ENCODE results near the gene PDE4D.
A peak's percentile ranks its signal among the peaks of the same experiment; 100 is the strongest.
"Not testable (repeated sequence)": the region's sequence is repeated elsewhere in the genome, so short reads cannot be mapped to it uniquely, and the experiment has no call there.

Gene PDE4D

GRCh38 chr5:59312223-59312622 is 581.3 kb downstream of the PDE4D start:
- no peak for DNase-seq

GRCh38 chr5:59308685-59309084 is 584.8 kb downstream of the PDE4D start:
- DNase-seq = not testable (repeated sequence)

- DNase-seq = not testable (repeated sequence)
Observed at GRCh38 chr5:59303289-59303716, 590.2 kb downstream of the PDE4D start.

GRCh38 chr5:59302509-59302908 is 591.0 kb downstream of the PDE4D start:
- not testable (repeated sequence) for DNase-seq

DNA sequence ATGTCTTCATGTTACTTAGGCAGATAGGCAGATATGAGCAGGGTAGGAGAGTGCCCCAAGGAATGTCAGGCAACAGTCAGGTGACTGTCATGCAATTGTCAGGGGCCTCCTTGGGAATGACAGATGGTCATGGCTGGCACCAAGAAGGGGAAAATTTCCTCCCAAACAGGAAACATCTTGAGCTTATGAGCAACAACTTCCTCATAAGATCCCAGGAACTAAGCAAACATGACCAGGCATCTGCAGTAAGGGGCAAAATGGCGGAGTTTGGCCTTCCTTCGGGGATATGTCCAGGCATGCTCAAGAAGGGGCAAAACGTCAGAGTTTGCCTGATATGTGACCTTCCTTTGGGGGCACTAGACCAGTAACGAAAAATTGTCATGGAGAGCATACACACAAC is 591.8 kb downstream of the PDE4D start:
- no peak for DNase-seq

DNA sequence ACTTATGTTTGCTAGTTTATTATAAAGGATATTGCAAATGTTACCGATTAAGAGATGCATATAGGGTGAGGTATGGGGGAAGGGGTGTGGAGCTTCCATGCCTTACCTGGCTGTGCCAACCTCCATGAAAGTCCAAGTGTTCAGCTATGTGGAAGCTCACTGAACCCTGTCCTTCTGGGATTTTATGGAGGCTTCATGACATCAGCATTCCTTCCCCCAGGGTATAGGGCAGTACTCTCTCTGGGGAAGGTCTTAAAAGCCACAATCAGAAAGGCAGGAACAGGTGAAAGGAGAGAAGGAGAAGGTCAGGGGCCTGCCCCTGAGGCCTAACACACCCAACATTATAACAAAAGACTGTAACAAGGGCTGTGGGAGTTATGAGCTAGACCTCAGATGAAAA is 592.6 kb downstream of the PDE4D start:
- DNase-seq = no peak

DNA sequence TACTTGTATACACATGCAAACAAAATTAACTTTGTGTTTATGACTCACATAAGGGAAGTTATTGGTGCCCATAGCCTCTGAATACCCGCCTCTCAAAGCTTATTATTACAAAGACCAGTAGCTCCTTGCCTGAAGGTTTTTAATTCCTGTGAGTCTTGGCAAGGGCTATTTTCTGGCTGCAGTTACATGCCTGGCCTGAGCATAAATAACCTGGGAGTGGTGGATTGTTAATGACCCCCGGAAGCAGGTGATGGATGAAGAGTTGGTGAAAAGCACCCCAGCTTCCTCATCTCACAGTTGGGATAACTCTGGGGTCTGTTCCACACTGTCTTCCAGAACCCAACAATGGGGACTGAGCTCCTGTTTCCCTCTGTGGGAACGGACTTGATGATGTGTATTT is 594.5 kb downstream of the PDE4D start:
- DNase-seq = no peak

DNA sequence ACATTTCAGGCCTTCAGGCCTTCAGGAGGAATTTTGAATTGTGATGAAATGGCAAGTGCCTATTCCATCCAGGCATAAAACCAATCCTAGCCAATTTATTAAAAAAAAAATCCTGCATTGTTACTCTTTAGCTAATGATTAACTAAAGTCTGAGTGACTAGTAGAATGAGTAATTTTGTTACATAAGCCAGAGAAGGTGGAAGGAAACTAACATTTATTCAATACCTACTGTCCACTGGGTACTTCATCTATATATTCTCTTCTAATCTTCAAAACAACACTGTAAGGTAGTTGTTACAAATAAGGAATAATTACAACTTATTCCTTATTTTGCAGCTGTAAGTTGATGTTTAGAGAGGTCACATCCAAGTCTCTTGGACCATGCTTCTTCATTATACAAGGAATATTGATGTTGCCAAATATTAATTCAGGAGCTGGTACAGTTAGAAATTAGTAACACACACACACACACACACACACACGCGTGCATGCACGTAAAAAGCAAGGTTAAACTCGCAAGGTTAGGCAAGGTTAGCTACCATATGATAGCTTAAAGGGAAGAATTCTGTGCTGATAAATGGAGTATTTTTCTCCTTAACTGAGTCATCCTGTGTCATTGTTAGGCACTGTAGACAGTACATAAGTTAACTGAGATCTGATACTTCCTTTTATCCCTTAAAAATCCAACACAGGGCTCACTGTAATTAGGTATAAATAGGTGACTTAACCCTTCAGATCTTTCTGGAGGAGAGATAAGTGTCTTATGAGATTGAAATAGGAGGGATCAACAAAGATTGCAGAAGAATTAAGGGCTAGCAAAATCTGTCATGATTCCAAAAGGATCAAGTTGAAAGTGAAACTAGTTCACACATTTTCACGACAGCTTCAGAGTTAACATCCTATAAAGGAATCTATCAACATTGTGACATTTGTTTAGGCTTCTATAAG is 596.9 kb downstream of the PDE4D start:
- DNase-seq = no peak

DNA sequence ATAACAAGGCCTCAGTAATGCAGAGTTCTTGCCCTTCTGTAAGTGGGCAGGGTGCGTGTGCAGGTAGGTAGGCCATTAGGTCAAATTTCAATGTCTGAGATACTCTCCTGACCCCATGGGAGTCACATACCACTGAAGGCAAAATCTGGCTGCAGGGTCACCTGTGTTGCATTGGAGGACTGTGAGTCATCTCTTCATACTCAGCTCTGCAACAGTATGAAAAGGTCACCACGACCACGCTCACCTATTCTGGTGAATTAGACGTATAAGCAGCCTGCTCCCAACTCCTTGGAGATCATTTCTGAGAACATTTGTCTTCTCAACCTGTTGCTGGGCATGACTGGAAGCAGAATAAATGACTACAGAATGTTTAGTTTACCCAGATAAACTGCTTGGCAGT is 599.8 kb downstream of the PDE4D start:
- peak; percentile 49 for DNase-seq

DNA sequence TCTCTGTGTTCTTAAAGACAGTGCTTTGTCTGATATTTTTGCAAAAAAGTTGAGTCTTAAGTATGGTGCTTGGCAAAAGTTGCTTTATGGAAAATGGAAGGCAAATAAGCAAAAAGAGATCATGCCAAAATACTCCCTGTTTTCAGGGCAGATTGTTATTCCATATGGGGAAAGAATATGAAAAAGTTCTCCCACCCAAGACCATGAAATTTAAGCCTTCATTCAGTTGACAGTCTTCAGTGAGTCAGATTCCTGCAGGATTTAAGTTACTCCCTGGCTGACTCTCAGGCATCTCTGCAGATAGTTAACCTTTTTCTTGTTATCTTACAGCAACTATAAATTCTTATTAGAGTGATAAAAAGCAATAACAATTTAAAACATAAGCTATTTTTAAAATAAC is 601.6 kb downstream of the PDE4D start:
- DNase-seq = no peak

DNA sequence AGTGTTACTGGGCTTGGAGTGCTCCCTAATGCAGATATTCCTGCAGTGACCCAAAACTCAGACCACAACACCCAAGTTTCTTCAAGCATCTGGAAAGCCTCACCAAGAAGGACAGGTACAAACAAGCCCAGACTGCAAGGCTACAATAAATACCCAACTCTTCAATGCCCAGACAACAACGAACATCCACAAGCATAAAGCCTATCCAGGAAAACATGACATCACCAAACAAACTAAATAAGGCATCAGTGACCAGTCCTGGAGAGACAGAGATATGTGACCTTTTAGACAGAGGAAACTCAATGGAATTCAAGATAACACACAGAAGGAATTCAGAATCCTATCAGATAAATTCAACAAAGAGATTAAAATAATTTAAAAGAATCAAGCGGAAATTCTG is 605.6 kb downstream of the PDE4D start:
- DNase-seq = no peak

DNA sequence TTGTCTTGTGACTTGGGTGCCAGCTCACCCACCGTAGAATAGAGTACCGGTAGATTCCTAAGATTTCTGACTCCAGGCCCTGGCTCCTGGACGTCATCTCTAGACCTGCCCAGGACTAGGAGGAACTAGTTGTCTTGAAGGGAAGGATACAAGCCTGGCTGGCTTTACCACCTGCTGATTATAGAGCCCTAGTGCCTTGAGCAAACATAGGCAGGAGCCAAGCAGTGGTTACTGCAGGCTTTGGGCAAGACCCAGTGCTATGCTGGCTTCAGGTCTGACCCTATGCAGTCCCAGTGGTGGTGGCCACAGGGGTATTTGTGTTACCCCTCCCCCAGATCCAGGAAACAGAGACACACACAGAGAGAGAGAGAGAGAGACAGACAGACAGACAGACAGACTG is 606.2 kb downstream of the PDE4D start:
- no peak for DNase-seq

GRCh38 chr5:59286510-59286909 is 607.0 kb downstream of the PDE4D start:
- DNase-seq = no peak

DNA sequence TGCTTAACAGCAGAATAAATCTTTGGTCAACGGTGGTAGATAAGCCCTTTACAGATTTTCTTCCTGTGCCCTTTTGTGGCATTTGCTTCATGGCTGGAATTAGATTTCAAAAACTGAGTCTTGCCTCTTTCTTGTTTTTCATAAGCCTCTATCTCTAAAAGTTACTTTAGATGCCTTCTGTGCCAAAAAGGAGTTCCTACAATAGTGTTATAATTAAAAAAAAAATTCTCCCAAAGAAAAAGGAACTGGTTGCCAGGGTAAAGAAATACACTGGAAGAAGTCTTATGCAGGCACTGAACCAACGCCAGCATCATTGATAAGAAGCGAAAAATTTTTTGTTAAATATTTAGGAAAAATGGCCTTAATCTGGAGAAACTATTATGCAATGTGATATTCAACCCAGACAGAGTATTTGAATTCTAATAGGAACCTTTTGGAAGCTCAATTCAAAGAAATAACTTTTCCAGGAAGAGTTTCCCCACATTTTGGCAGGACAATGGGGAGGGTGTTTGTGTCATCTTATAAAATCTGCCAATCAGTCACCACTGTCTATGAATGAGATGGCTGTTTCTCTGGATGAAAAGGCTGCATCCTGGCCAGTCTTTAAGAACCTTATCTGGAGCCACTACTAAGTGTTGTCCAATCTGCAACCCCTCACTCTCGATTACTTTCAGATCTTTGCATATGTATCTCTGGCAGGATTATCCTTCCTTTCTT is 608.1 kb downstream of the PDE4D start:
- no peak for DNase-seq

GRCh38 chr5:59282726-59283125 is 610.8 kb downstream of the PDE4D start:
- DNase-seq = no peak

DNA sequence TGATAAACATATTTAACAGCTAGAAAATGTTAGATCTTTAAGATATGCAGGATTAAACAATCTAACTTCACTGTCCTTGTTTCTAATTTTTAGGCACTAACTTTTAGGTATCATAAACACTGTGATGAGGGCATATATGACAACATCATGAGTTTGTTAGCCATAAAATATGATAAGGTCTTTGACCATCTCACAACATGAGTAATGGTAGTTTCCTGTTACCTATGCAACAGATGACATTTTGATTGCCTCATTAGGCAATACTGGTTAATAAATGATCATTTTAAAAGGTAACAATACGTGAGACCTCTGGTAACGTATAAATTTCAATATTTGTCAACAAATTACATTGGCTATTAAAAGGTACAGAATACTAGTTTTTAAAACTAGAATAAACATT is 613.5 kb downstream of the PDE4D start:
- no peak for DNase-seq

- DNase-seq = no peak
Observed at GRCh38 chr5:59276917-59277372, 616.6 kb downstream of the PDE4D start.

DNA sequence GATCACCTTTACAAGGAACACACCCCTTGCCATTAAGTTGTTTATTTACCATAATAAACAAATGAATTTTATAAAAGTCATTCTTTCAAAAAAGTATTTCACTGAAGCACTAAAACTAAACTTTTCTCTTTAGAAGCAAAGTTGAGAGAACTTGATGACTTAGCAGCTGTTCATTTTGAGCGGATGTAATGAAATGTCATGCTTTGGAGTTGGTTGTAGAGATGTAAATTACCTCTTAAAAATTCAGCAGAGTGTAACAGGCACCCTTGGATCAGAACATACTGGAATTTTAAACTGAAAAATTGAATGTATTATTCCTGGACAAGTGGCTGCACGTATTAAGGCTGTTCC is 617.2 kb downstream of the PDE4D start:
- DNase-seq = no peak

DNA sequence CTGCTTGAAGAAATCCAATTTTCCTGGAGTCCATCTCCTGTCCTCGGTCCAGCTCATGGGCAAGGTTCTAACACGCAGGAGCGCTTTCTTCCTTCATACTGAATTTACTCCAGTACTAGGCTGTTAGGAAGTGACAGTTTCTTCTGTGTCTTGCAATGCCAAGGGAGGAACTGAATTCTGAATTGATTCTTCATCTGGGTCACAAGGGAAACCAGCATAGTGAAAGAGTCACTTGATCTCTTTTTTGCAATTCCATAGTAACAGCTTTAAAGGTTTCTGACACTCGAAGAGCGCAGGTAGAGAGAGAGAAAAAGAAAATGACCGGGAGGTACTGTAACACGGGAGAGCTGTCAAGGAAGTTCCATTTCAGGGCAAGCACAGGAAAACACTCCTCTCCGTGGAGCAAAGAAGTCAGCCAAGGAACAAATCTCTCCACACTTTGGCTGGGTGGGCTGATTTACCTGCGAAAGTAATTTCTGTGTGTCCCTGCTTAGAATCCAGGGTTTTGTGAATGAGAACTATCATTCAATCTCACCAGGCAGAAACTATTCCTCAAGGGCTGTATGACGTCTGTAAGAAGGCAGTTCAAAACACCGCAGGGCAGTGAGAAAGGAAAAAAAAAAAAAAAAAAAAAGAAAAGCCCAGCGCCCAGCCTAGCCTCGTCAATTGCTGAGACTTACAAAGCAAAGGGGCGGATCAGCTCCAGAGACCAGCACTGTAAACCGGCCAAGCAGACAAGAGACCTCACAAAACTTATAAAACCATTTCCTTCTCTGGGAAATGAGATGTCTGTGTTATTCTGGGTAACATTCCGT is 617.8 kb downstream of the PDE4D start:
- DNase-seq = no peak

DNA sequence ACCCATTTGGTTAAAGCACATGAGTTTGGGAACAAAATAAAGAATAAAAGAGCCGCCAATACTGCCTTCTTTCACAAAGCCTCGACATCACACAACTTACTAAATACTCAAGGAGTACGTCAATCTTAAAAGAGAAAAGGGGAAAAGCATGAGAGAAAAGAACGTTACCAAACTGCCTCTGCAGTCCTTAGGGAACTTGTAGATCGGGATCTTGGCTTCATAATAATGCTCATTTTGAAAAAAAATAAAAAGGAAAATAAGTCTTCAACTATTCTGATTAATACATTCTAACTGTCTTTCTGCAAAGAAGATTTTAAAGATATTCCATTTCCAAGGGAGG is 618.4 kb downstream of the PDE4D start:
- no peak for DNase-seq

DNA sequence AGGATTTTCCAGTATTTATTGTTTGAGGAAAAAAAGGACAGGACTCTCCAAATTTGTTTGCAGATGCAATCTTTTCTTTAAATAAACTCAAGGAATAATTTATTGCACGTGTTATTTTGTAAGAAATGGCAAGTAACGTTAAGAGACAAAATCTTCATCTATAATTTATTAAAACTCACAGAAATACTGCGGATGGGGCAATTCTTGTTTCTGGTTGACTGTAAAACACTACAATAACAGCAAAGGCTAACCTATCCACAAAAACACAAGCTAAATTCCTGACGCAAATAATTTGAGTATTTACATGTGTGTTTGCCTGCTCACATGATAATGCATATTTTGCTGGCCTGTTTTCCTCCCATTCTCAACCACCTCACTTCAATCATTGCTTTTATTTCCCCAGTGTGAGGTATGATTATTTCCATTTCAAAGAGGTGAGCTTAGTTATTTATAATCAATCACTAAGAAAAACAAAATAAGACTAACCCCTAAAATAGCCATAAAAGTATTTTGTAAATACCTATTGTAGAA is 619.4 kb downstream of the PDE4D start:
- DNase-seq = no peak

GRCh38 chr5:59272809-59273427 is 620.6 kb downstream of the PDE4D start:
- no peak for DNase-seq

Data from activated CD4-positive, alpha-beta T cell treated with anti-CD3 and anti-CD28 coated beads for 48 hours (primary cell).